GM23338 (cell line): ENCODE results near the gene TMEM200A. TPM values are rescaled to one million over a fixed set of nuclear protein-coding genes. Genes with fewer than 3 reads are reported as not detected.

ENCODE experiments used
- ATAC-seq: fragments of 200-7000 bp; cut with Tn5 transposase; 3 replicates; pipeline ENCODE4 v1.9.1; 2020
- DNase-seq: peaks from one replicate; pipeline ENCODE4 v3.0.0-alpha.2; 2015; ENCODE audit warnings: low spot score
- H2AFZ ChIP-seq: fragments of 200-600 bp; sonication (generic); 2 replicates; pipeline ENCODE4 v1.8.0; 2016; ENCODE audit warnings: antibody characterized with exemption, mild to moderate bottlenecking, moderate library complexity
- H3F3A ChIP-seq: fragments of 200-600 bp; sonication (generic); replicated peaks from 2 replicates; pipeline ENCODE4 v1.8.0; 2017; ENCODE audit warnings: antibody characterized with exemption, mixed run types, low read depth
- H3K27ac ChIP-seq: fragments of 200-600 bp; sonication (generic); 2 replicates; pipeline ENCODE4 v1.6.1; 2016; ENCODE audit warnings: low read depth
- H3K27me3 ChIP-seq: fragments of 200-600 bp; sonication (generic); 2 replicates; pipeline ENCODE4 v1.8.0; 2016; ENCODE audit warnings: mild to moderate bottlenecking, mixed run types, moderate library complexity; ENCODE audit not compliant: insufficient read depth
- H3K36me3 ChIP-seq: fragments of 200-600 bp; sonication (generic); 2 replicates; pipeline ENCODE4 v1.8.0; 2016; ENCODE audit warnings: mild to moderate bottlenecking; ENCODE audit not compliant: insufficient read depth
- H3K4me1 ChIP-seq: fragments of 200-600 bp; sonication (generic); 2 replicates; pipeline ENCODE4 v1.8.0; 2016; ENCODE audit warnings: mild to moderate bottlenecking, moderate library complexity; ENCODE audit not compliant: insufficient read depth
- H3K4me2 ChIP-seq: fragments of 200-600 bp; sonication (generic); 2 replicates; pipeline ENCODE4 v1.7.1; 2017; ENCODE audit warnings: mixed run types
- H3K4me3 ChIP-seq: fragments of 200-600 bp; sonication (generic); 2 replicates; pipeline ENCODE4 v1.6.1; 2016; ENCODE audit warnings: mixed run types
- H3K79me2 ChIP-seq: fragments of 200-600 bp; sonication (generic); replicated peaks from 2 replicates; pipeline ENCODE4 v1.8.0; 2017; ENCODE audit warnings: mild to moderate bottlenecking; ENCODE audit not compliant: insufficient read depth
- H3K9me2 ChIP-seq: fragments of 200-600 bp; sonication (generic); 2 replicates; pipeline ENCODE4 v1.8.0; 2017; ENCODE audit not compliant: insufficient read depth
- H4K20me1 ChIP-seq: fragments of 200-600 bp; sonication (generic); replicated peaks from 2 replicates; pipeline ENCODE4 v1.8.0; 2017; ENCODE audit warnings: mild to moderate bottlenecking; ENCODE audit not compliant: insufficient read depth
- H3K27ac Mint-ChIP-seq: 2 replicates; pipeline ENCODE4 v1.8.0; 2020; ENCODE audit warnings: inconsistent platforms, mild to moderate bottlenecking, moderate library complexity, mixed read lengths
- H3K27me3 Mint-ChIP-seq: 3 replicates; pipeline ENCODE4 v1.8.0; 2022; ENCODE audit warnings: low read depth, mild to moderate bottlenecking, moderate library complexity, mixed read lengths, inconsistent platforms; ENCODE audit not compliant: insufficient read depth, poor library complexity
- H3K36me3 Mint-ChIP-seq: 3 replicates; pipeline ENCODE4 v1.8.0; 2021; ENCODE audit warnings: low read depth, mild to moderate bottlenecking, inconsistent platforms, moderate library complexity, mixed read lengths
- H3K4me1 Mint-ChIP-seq: 3 replicates; pipeline ENCODE4 v1.8.0; 2020; ENCODE audit warnings: mild to moderate bottlenecking, inconsistent platforms, mixed read lengths
- H3K4me3 Mint-ChIP-seq: 3 replicates; pipeline ENCODE4 v1.8.0; 2021; ENCODE audit warnings: moderate library complexity, mild to moderate bottlenecking, inconsistent platforms, mixed read lengths
- H3K9me3 Mint-ChIP-seq: 3 replicates; pipeline ENCODE4 v1.8.0; 2020; ENCODE audit warnings: moderate library complexity, mild to moderate bottlenecking, inconsistent platforms, mixed read lengths
- CREB1 ChIP-seq: fragments of 250-450 bp; sonication (Bioruptor Pico); IDR thresholded peaks from 2 replicates; pipeline ENCODE4 v1.5.0; 2020; ENCODE audit warnings: low read depth, mild to moderate bottlenecking, moderate library complexity
- CTCF ChIP-seq, 2 experiments: fragments of 200-600 bp in 1 of 2; sonication (generic) in 1 of 2; conservative IDR thresholded peaks; 2 replicates each; pipeline versions ENCODE4 v1.5.1 to v1.6.1; 2016 to 2017; ENCODE audit warnings: antibody characterized with exemption in 2 of 2, low read depth in 2 of 2, mild to moderate bottlenecking in 2 of 2, moderate library complexity in 1 of 2
- EZH2 ChIP-seq: fragments of 200-600 bp; sonication (generic); IDR thresholded peaks from one replicate; pipeline ENCODE4 v1.8.0; 2017; ENCODE audit warnings: antibody characterized with exemption, mild to moderate bottlenecking, low read depth; ENCODE audit not compliant: unreplicated experiment
- EZH2phosphoT487 ChIP-seq: fragments of 200-600 bp; sonication (generic); IDR thresholded peaks from one replicate; pipeline ENCODE4 v1.8.1; 2018; ENCODE audit warnings: antibody characterized with exemption; ENCODE audit not compliant: unreplicated experiment
- NANOG ChIP-seq: IDR thresholded peaks from 2 replicates; pipeline ENCODE4 v1.6.1; 2016; ENCODE audit warnings: antibody characterized with exemption, borderline replicate concordance
- POLR2AphosphoS5 ChIP-seq: IDR thresholded peaks from 2 replicates; pipeline ENCODE4 v1.6.1; 2016; ENCODE audit warnings: antibody characterized with exemption, low read depth
- STAT1 ChIP-seq: IDR thresholded peaks from one replicate; pipeline ENCODE4 v1.6.1; 2016; ENCODE audit warnings: antibody characterized with exemption; ENCODE audit not compliant: unreplicated experiment
- ZNF114 ChIP-seq: fragments of 250-450 bp; sonication (Bioruptor Pico); IDR thresholded peaks from 2 replicates; pipeline ENCODE4 v1.5.0; 2020; ENCODE audit warnings: mild to moderate bottlenecking, moderate library complexity
- ZNF331 ChIP-seq: fragments of 250-450 bp; sonication (Bioruptor Pico); IDR thresholded peaks from 2 replicates; pipeline ENCODE4 v1.5.0; 2020; ENCODE audit warnings: low read depth, mild to moderate bottlenecking, moderate library complexity
- ZNF462 ChIP-seq: fragments of 250-450 bp; sonication (Bioruptor Pico); IDR thresholded peaks from 2 replicates; pipeline ENCODE4 v1.5.0; 2020; ENCODE audit warnings: mild to moderate bottlenecking, moderate library complexity
- polyA plus RNA-seq: library from polyadenylated mRNA; unstranded; fragments of >200 nt; fragmentation: Nextera tagmentation; extraction: Ambion mirVana; gene quantifications from 2 replicates; pipeline ENCODE4 v1.2.1, GENCODE V29; 2016
- total RNA-seq: library from RNA; depleted of rRNA; stranded (reverse); fragments of >200 nt; shearing (Covaris generic); gene quantifications from 2 replicates; pipeline ENCODE4 v1.2.3, GENCODE V29; 2014

TMEM200A gene
- total and polyA plus RNA-seq, 2 experiments from 2014 or later = 7.1 to 22.7 TPM

GRCh38 chr6:130373992-130374391 is 8.2 kb downstream of the TMEM200A start:
- H3K9me3 Mint-ChIP-seq = no peaks in the 10 kb centered on the region
- peak overlapping the region; percentile 10; the same call in 1 of the 3 replicates for H3K4me3 Mint-ChIP-seq
- H3K79me2 ChIP-seq = peaks cover 57% of the 10 kb centered on the region
- H3K9me2 ChIP-seq = no peaks in the 10 kb centered on the region
- peak overlapping the region; percentile 11; the same call in 1 of the 2 replicates for H3K27ac Mint-ChIP-seq
- peaks cover 51% of the 10 kb centered on the region for H3K4me1 Mint-ChIP-seq
- H3F3A ChIP-seq = no peaks in the 10 kb centered on the region
- H3K27ac ChIP-seq = no peak overlapping the region
- ATAC-seq (peak; percentile 80), DNase-seq (peak; percentile 32)
- H3K36me3 ChIP-seq = no peaks in the 10 kb centered on the region
- TF ChIP-seq ZNF114 (CRISPR knock-in tag) (no peak), EZH2phosphoT487 (no peak), STAT1 (no peak), CTCF (conservative IDR thresholded peaks at IDR 0.05; ENCODE audit: low read depth in 2 of 2) (no peak), CREB1 (no peak), ZNF331 (CRISPR knock-in tag) (no peak)
- H3K36me3 Mint-ChIP-seq = no peaks in the 10 kb centered on the region; the same call in 2 of the 3 replicates
- H4K20me1 ChIP-seq = no peaks in the 10 kb centered on the region
- H3K27me3 ChIP-seq = no peaks in the 10 kb centered on the region
- peaks cover 2% of the 10 kb centered on the region for H3K27me3 Mint-ChIP-seq
- H3K4me3 ChIP-seq = peak overlapping the region; percentile 35; the same call in 1 of the 2 replicates
- H3K4me1 ChIP-seq = peaks cover 59% of the 10 kb centered on the region
- H2AFZ ChIP-seq = no peak overlapping the region
- H3K4me2 ChIP-seq = peak overlapping the region; percentile 68

- H2AFZ ChIP-seq = no peak overlapping the region
- no peaks in the 10 kb centered on the region for H3K9me2 ChIP-seq
- no peaks in the 10 kb centered on the region for H3K36me3 ChIP-seq
- H3K9me3 Mint-ChIP-seq = no peaks in the 10 kb centered on the region
- no peak overlapping the region for H3K4me3 Mint-ChIP-seq
- H3K4me2 ChIP-seq = no peak overlapping the region
- peaks cover 54% of the 10 kb centered on the region for H3K4me1 Mint-ChIP-seq
- peaks cover 47% of the 10 kb centered on the region for H3K79me2 ChIP-seq
- no peak overlapping the region for H3K27ac Mint-ChIP-seq
- H4K20me1 ChIP-seq = no peaks in the 10 kb centered on the region
- H3K4me1 ChIP-seq = peaks cover 51% of the 10 kb centered on the region
- H3K27ac ChIP-seq = no peak overlapping the region
- no peaks in the 10 kb centered on the region; the same call in 2 of the 3 replicates for H3K36me3 Mint-ChIP-seq
- no peak for ATAC-seq
- no peak for DNase-seq
- no peaks in the 10 kb centered on the region for H3K27me3 ChIP-seq
- H3K4me3 ChIP-seq = no peak overlapping the region
- peaks cover 2% of the 10 kb centered on the region for H3K27me3 Mint-ChIP-seq
- no peaks in the 10 kb centered on the region for H3F3A ChIP-seq
- TF ChIP-seq ZNF462 (CRISPR knock-in tag) (no peak), ZNF331 (CRISPR knock-in tag) (no peak), ZNF114 (CRISPR knock-in tag) (no peak), POLR2AphosphoS5 (no peak), NANOG (no peak), EZH2 (no peak), CREB1 (no peak), STAT1 (no peak), CTCF (conservative IDR thresholded peaks at IDR 0.05; ENCODE audit: low read depth in 2 of 2) (no peak)
Measured at GRCh38 chr6:130376936-130377335, 11.1 kb downstream of the TMEM200A start.
